Measurements from ENCODE around the gene GPR161.

GPR161 gene

DNA sequence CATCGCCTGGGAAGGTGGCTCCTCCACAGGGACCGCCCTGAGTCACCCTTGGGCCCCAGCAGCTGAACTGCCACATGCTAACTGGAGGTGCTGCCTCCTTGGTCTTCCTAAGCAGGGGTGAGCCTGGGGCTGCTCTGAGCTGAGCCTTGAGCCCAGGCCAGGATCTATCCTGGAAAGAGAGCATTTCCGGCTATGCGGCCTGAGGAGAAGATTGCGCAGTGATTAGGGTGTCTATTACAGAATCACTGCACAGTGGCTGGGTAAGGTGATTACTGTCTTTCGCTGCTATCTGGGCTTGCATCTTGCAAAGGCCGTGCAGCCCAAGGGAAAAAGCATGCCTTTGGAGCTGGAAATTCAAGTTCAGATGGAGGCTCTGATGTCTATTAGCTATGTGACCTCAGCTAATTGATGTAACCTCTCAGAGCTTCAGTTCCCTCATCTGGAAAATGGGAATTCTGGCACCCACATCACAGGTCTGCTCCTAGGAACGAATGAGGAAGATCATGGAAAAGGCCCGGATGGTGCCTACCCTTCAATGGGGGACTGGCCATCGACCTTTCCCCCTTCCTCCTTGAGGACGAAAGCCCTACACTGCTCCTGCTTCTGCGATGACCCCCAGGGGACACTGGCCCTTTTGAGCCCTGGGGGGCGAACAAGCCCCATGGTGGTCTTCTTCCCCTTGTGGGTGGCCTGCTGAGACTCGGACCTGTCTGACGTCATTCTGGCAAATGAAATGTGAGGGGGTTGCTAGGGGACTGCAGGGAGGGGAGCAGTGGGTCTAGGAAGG is 38.0 kb downstream of the GPR161 start:
- Histone ChIP-seq H3K36me3 (ENCODE audit: control insufficient read depth, insufficient read depth, low read length) (peaks cover 8% of the 10 kb centered on the region), H3K9me3 (ENCODE audit: control insufficient read depth, low read length) (no peaks in the 10 kb centered on the region), H3K4me1 (ENCODE audit: control insufficient read depth, insufficient read depth, low read length) (no peaks in the 10 kb centered on the region), H3K4me3 (ENCODE audit: insufficient read depth, low read depth, low read length) (no peak overlapping the region), H3K27ac (ENCODE audit: insufficient read depth, low read depth, low read length, poor library complexity, severe bottlenecking) (no peak overlapping the region), H3K27me3 (ENCODE audit: control insufficient read depth, insufficient read depth, low read length, poor library complexity, severe bottlenecking) (no peaks in the 10 kb centered on the region)
- 93 to 96% methylated on average over 14 to 15 of the region's 15 CpGs for WGBS, 2 experiments

DNA sequence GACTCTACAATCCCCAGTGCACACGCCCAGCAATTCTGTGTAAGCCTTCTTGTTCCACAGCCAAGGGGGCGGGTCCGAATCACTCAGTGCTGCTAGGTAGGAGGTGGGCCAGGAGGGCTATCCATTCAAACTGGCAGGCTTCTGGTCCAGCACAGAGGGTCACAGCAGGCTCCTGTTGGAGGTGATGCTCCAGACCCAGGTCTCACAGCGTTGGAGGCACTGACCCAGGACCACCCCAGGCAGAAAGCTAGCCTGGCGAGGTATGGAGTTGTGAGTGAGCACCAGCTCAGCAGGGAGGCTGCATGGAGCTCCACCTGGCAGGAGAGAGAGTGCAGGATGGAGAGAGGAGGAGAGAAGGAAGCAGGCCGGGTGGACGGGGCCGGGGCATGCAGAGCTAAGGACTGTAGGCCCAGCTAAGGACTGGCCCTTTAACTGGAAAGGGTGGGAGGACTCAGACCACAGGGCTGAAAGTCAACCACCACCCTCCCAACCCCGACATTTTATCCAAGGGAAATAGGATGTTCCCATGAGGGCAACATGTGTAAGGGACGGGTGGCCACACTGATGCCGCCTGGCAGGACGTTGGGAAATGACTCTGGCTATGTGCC is 38.7 kb downstream of the GPR161 start:
- 92 to 94% methylated on average over 12 of the region's 12 CpGs for WGBS, 2 experiments
- peaks cover 2% of the 10 kb centered on the region for H3K4me1 ChIP-seq (ENCODE audit: control insufficient read depth, insufficient read depth, low read length)
- H3K4me3 ChIP-seq (ENCODE audit: insufficient read depth, low read depth, low read length) = no peak overlapping the region
- no peaks in the 10 kb centered on the region for H3K27me3 ChIP-seq (ENCODE audit: control insufficient read depth, insufficient read depth, low read length, poor library complexity, severe bottlenecking)
- no peak overlapping the region for H3K27ac ChIP-seq (ENCODE audit: insufficient read depth, low read depth, low read length, poor library complexity, severe bottlenecking)
- peaks cover 8% of the 10 kb centered on the region for H3K36me3 ChIP-seq (ENCODE audit: control insufficient read depth, insufficient read depth, low read length)
- H3K9me3 ChIP-seq (ENCODE audit: control insufficient read depth, low read length) = no peaks in the 10 kb centered on the region

DNA sequence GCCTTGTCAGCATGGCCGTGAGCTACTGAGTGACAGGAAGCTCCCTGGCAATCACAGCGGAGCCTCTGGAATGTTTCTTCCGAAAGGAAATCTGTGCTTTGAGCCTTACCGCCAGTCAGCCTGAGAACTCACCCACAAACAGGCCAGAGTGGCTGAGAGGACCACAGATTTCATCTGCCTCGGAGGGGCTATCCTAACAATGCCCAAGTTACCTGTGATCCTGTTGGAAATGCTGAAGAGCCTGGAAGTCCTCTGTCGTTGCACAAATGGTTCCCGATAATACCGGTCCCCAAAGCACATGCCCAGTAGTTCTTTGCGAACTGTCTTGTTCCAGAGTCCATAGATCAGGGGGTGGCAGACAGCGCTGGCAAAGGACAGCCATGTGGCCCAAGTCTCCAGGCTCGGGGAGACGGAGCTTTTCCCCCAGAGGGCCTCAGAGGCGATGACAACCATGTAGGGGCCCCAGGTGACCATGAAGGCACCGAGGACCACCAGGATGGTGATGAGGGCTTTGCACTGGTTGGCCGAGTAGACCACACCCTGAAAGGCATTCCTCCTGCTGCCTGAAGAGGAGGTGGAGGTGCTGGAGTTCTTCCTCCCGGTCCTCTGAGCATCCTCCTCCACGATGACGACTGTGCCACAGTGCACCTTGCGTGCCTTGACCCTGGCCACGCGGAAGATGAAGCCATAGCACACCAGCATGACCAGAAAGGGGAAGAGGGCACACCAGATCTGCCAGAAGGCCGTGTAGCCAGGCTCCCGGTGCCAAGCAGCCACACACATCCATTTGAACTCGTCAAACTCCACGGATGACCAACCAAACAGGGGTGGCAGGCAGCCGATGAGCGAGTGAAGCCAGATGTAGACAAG is 40.2 kb downstream of the GPR161 start:
- Histone ChIP-seq H3K9me3 (ENCODE audit: control insufficient read depth, low read length) (no peaks in the 10 kb centered on the region), H3K4me3 (ENCODE audit: insufficient read depth, low read depth, low read length) (no peak overlapping the region), H3K27ac (ENCODE audit: insufficient read depth, low read depth, low read length, poor library complexity, severe bottlenecking) (no peak overlapping the region), H3K4me1 (ENCODE audit: control insufficient read depth, insufficient read depth, low read length) (peaks cover 13% of the 10 kb centered on the region), H3K36me3 (ENCODE audit: control insufficient read depth, insufficient read depth, low read length) (peaks cover 8% of the 10 kb centered on the region), H3K27me3 (ENCODE audit: control insufficient read depth, insufficient read depth, low read length, poor library complexity, severe bottlenecking) (no peaks in the 10 kb centered on the region)
- WGBS, 2 experiments = 94 to 95% methylated on average over 27 of the region's 27 CpGs

DNA sequence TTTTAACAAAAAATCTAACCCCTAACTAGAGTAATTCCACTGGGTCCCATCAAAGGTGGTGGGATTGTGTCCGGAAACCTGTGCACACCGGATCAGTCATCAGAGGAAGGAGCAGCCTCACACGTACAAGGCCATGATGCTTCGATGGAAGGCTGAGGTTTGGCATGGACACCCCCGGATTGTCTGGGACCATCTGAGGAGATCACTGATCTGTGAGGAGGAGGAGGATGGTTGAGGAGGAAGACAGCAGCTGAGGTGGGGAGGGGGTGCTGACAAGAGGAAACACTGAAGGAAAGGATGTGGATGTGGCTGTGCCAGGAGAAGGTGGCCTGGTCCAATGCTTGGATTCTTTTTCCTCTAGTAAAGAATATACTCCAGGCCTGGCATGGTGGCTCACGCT is 41.3 kb downstream of the GPR161 start:
- Histone ChIP-seq H3K4me1 (ENCODE audit: control insufficient read depth, insufficient read depth, low read length) (peaks cover 13% of the 10 kb centered on the region), H3K27ac (ENCODE audit: insufficient read depth, low read depth, low read length, poor library complexity, severe bottlenecking) (no peak overlapping the region), H3K9me3 (ENCODE audit: control insufficient read depth, low read length) (no peaks in the 10 kb centered on the region), H3K4me3 (ENCODE audit: insufficient read depth, low read depth, low read length) (no peak overlapping the region), H3K36me3 (ENCODE audit: control insufficient read depth, insufficient read depth, low read length) (peaks cover 10% of the 10 kb centered on the region), H3K27me3 (ENCODE audit: control insufficient read depth, insufficient read depth, low read length, poor library complexity, severe bottlenecking) (no peaks in the 10 kb centered on the region)
- WGBS, 2 experiments = 95% methylated on average over 6 of the region's 6 CpGs

DNA sequence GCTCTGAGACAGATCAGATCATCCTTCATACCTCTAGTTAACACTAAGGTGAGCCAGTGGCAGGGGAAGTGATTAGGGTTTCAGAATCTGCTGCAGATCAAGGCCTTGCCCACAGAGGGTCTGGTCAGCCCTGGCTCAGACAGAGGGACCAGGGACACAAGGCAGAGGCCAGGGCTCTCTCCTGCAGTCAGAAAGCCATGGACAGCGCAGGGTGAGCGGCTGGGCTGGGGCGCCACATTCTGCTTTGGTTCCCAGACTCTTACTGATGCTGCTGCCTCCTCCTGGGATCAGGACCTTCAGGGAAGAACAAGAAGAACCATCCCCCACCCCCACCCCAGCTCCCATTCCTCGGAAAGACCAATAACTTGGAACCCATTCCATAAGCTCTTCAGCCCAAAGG is 43.1 kb downstream of the GPR161 start:
- Histone ChIP-seq H3K36me3 (ENCODE audit: control insufficient read depth, insufficient read depth, low read length) (peaks cover 14% of the 10 kb centered on the region), H3K27ac (ENCODE audit: insufficient read depth, low read depth, low read length, poor library complexity, severe bottlenecking) (no peak overlapping the region), H3K4me1 (ENCODE audit: control insufficient read depth, insufficient read depth, low read length) (peaks cover 13% of the 10 kb centered on the region), H3K27me3 (ENCODE audit: control insufficient read depth, insufficient read depth, low read length, poor library complexity, severe bottlenecking) (no peaks in the 10 kb centered on the region), H3K4me3 (ENCODE audit: insufficient read depth, low read depth, low read length) (no peak overlapping the region), H3K9me3 (ENCODE audit: control insufficient read depth, low read length) (no peaks in the 10 kb centered on the region)
- WGBS, 2 experiments = 93 to 96% methylated on average over 4 of the region's 4 CpGs

DNA sequence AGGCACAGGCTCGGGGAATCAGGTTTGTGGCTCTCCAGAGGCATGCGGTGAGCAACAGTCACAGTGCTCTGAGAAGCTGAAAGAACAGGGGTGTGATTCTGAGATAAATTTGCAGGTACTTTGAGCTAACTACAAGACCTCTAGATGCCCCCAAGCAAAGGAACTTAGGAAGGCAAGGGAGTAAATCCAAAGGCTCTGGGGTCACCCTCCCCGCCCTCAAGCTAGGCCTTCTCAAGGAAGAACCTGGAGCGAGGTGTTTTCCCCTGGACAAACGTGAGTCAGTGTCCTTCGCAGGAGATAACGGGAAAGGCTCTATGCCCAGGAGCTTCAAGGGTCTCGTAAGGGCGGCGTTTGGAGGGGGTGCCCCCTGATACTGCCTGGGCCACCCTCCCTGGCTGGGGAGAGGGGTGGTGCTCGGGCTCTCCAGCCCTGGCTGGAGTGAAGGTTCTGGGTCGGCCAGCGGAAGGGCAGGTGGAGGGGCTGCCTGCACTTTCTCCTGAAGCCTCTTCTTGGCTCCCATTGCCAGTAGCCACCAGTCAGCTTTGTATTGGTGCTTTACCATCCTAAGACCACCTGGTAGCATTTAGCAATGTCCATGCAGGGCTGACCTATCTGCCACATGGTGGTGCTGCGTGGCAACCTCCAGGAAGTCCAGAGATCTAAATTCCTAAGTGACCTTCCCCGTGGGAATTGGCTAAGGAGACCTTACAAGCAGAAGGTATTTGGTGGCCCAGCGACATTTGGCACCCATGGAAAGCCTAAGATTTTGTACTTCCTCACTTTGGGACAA is 44.0 kb downstream of the GPR161 start:
- H3K27me3 ChIP-seq (ENCODE audit: control insufficient read depth, insufficient read depth, low read length, poor library complexity, severe bottlenecking) = no peaks in the 10 kb centered on the region
- no peak overlapping the region for H3K27ac ChIP-seq (ENCODE audit: insufficient read depth, low read depth, low read length, poor library complexity, severe bottlenecking)
- WGBS, 2 experiments = 88 to 89% methylated on average over 16 of the region's 16 CpGs
- H3K4me3 ChIP-seq (ENCODE audit: insufficient read depth, low read depth, low read length) = no peak overlapping the region
- H3K36me3 ChIP-seq (ENCODE audit: control insufficient read depth, insufficient read depth, low read length) = peaks cover 12% of the 10 kb centered on the region
- H3K4me1 ChIP-seq (ENCODE audit: control insufficient read depth, insufficient read depth, low read length) = peaks cover 13% of the 10 kb centered on the region
- H3K9me3 ChIP-seq (ENCODE audit: control insufficient read depth, low read length) = no peaks in the 10 kb centered on the region

DNA sequence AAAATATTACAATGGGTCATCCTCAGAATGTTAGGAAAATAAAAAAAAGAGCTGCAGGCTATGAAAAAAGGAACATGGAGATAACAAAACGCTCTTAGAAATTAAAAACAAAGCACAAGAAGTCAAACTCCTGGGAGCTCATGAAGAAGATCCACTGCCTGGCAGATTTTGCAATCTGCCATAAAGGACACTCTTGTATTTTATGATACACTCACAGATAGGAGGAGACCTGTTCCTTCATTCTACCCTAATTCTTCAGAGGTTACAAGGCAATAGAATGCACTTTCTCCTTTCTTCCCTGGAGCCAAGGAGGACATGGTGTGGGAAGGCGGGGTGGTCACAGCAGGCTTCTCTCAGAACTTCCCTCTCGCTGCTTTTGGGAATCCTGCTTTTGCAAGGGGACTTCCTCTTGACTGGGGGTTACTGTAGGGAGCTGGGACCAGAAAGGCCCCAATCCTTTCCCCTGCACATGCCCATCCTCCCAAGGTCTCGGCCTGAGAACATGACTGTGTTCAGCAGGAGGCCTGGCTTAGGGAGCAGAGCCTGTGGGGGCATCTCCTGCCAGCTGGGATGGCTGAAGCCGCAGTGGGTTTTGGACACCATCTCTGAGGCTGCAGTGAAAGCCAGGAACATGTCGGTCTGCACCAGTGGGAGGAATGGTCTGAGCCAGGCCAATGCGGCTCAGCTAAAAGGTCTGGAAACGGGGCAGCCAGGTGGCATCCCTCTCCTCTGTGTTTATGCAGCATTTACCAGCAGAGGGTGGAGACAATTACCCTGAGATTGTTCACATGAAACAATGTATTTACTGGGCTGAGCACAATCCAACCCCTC is 44.8 kb downstream of the GPR161 start:
- H3K27me3 ChIP-seq (ENCODE audit: control insufficient read depth, insufficient read depth, low read length, poor library complexity, severe bottlenecking) = no peaks in the 10 kb centered on the region
- WGBS, 2 experiments = 85 to 86% methylated on average over 8 of the region's 8 CpGs
- peaks cover 13% of the 10 kb centered on the region for H3K4me1 ChIP-seq (ENCODE audit: control insufficient read depth, insufficient read depth, low read length)
- H3K27ac ChIP-seq (ENCODE audit: insufficient read depth, low read depth, low read length, poor library complexity, severe bottlenecking) = no peak overlapping the region
- no peak overlapping the region for H3K4me3 ChIP-seq (ENCODE audit: insufficient read depth, low read depth, low read length)
- H3K9me3 ChIP-seq (ENCODE audit: control insufficient read depth, low read length) = no peaks in the 10 kb centered on the region
- H3K36me3 ChIP-seq (ENCODE audit: control insufficient read depth, insufficient read depth, low read length) = peaks cover 13% of the 10 kb centered on the region

DNA sequence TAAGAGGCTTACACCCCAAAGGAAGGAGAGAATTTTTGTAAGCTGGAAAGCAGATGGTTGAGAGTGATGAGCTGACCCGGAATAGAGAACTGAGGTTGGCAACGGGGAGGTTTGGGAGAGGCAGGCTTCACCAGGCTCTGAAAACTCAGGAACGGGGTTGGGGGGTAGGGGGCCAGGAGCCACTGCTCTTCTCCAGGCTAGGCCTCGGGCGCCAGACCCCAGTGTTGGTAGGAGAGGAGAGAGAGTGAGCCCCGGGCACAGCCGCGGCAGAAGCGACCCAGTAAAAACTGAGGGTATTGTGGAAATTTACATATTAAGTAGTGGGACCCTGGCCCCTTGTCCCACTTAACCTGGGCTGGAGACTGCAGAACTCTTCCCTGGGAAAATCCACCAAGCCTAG is 45.7 kb downstream of the GPR161 start:
- 91 to 96% methylated on average over 9 of the region's 9 CpGs for WGBS, 2 experiments
- Histone ChIP-seq H3K4me3 (ENCODE audit: insufficient read depth, low read depth, low read length) (no peak overlapping the region), H3K9me3 (ENCODE audit: control insufficient read depth, low read length) (no peaks in the 10 kb centered on the region), H3K4me1 (ENCODE audit: control insufficient read depth, insufficient read depth, low read length) (peaks cover 13% of the 10 kb centered on the region), H3K36me3 (ENCODE audit: control insufficient read depth, insufficient read depth, low read length) (peaks cover 12% of the 10 kb centered on the region), H3K27me3 (ENCODE audit: control insufficient read depth, insufficient read depth, low read length, poor library complexity, severe bottlenecking) (no peaks in the 10 kb centered on the region), H3K27ac (ENCODE audit: insufficient read depth, low read depth, low read length, poor library complexity, severe bottlenecking) (no peak overlapping the region)

DNA sequence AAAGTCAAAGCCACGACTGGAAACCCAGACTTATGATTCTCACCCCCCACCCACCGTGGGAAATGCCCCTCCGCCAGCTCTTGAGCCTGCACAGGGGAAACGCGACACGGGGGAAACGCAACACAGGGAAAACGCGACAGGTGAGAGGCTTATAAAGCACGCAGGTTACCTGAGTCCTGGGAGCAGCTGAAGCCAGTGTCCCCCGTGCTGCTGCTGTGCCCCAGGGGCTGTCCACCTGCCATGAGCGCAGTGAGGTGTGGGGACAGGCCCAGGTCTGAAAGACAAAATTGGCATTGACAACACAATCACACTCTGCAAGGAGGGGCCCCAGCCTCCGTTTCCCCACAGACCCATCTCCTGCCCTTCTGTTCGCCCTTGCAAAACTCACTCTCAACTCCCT is 46.3 kb downstream of the GPR161 start:
- H3K9me3 ChIP-seq (ENCODE audit: control insufficient read depth, low read length) = no peaks in the 10 kb centered on the region
- 96 to 97% methylated on average over 14 of the region's 14 CpGs for WGBS, 2 experiments
- H3K4me1 ChIP-seq (ENCODE audit: control insufficient read depth, insufficient read depth, low read length) = peaks cover 13% of the 10 kb centered on the region
- no peak overlapping the region for H3K4me3 ChIP-seq (ENCODE audit: insufficient read depth, low read depth, low read length)
- no peaks in the 10 kb centered on the region for H3K27me3 ChIP-seq (ENCODE audit: control insufficient read depth, insufficient read depth, low read length, poor library complexity, severe bottlenecking)
- no peak overlapping the region for H3K27ac ChIP-seq (ENCODE audit: insufficient read depth, low read depth, low read length, poor library complexity, severe bottlenecking)
- H3K36me3 ChIP-seq (ENCODE audit: control insufficient read depth, insufficient read depth, low read length) = peaks cover 14% of the 10 kb centered on the region

Measured in ectodermal cell (in vitro differentiated cells).